PC-9 (cell line): ENCODE results near the gene MAST1. TPM values are rescaled to one million over a fixed set of nuclear protein-coding genes. Genes with fewer than 3 reads are reported as not detected.

ENCODE experiments used
- BruUV-seq: library from RNA; stranded (reverse); fragments of 400-500 nt; replicated peaks from 2 replicates; lab custom pipeline; 2021; lab: Mats Ljungman, UMichigan
- CTCF ChIA-PET: fragments of 300-600 bp; sonication (Branson Sonifier 250); formaldehyde crosslinking; loops from one replicate; lab custom pipeline; 2022; ENCODE audit warnings: antibody characterized with exemption; lab: Charles Lee
- POLR2A ChIA-PET: fragments of 300-600 bp; sonication (Branson Sonifier 250); formaldehyde crosslinking; loops from one replicate; lab custom pipeline; 2022; ENCODE audit warnings: antibody characterized with exemption; ENCODE audit not compliant: unreplicated experiment; lab: Charles Lee
- DNase-seq, 2 experiments: peaks; one replicate each; pipeline versions ENCODE4 v3.0.0 to v3.0.0-alpha.2; 2015 to 2022; ENCODE audit warnings: mixed read lengths in 1 of 2
- H2AFZ ChIP-seq: fragments of 200-600 bp; sonication (generic); 2 replicates; pipeline ENCODE4 v1.8.1; 2017; ENCODE audit warnings: antibody characterized with exemption
- H3F3A ChIP-seq: fragments of 200-600 bp; sonication (generic); 2 replicates; pipeline ENCODE4 v1.8.1; 2017; ENCODE audit warnings: antibody characterized with exemption, mild to moderate bottlenecking, low read depth; ENCODE audit not compliant: insufficient read depth
- H3K27ac ChIP-seq: fragments of 200-600 bp; sonication (generic); 2 replicates; pipeline ENCODE4 v1.6.1; 2016; ENCODE audit warnings: mixed run types
- H3K27me3 ChIP-seq: fragments of 200-600 bp; sonication (generic); 2 replicates; pipeline ENCODE4 v1.6.1; 2016; ENCODE audit warnings: low read depth, mixed run types; ENCODE audit not compliant: insufficient read depth
- H3K36me3 ChIP-seq: fragments of 200-600 bp; sonication (generic); 2 replicates; pipeline ENCODE4 v1.6.1; 2016; ENCODE audit warnings: low read depth, mixed run types
- H3K4me1 ChIP-seq: fragments of 200-600 bp; sonication (generic); replicated peaks from 2 replicates; pipeline ENCODE4 v1.6.1; 2016; ENCODE audit warnings: mixed run types; ENCODE audit not compliant: insufficient read depth
- H3K4me2 ChIP-seq: fragments of 200-600 bp; sonication (generic); 2 replicates; pipeline ENCODE4 v1.6.1; 2017; ENCODE audit warnings: mixed run types
- H3K4me3 ChIP-seq: fragments of 200-600 bp; sonication (generic); 2 replicates; pipeline ENCODE4 v1.6.1; 2016; ENCODE audit warnings: mixed run types
- H3K79me2 ChIP-seq: fragments of 200-600 bp; sonication (generic); 2 replicates; pipeline ENCODE4 v1.6.1; 2017; ENCODE audit warnings: low read depth, mixed run types
- H3K9me2 ChIP-seq: fragments of 200-600 bp; sonication (generic); 2 replicates; pipeline ENCODE4 v1.8.1; 2017; ENCODE audit warnings: mild to moderate bottlenecking; ENCODE audit not compliant: insufficient read depth
- H3K9me3 ChIP-seq: fragments of 200-600 bp; sonication (generic); 2 replicates; pipeline ENCODE4 v1.8.1; 2016; ENCODE audit warnings: low read depth; ENCODE audit not compliant: insufficient read depth
- H4K20me1 ChIP-seq: fragments of 200-600 bp; sonication (generic); 2 replicates; pipeline ENCODE4 v1.8.1; 2017; ENCODE audit not compliant: insufficient read depth
- CTCF ChIP-seq: fragments of 200-600 bp; sonication (generic); conservative IDR thresholded peaks from 2 replicates; pipeline ENCODE4 v1.6.1; 2017; ENCODE audit warnings: mixed run types, antibody characterized with exemption, mild to moderate bottlenecking, moderate library complexity
- EZH2 ChIP-seq: fragments of 200-600 bp; sonication (generic); IDR thresholded peaks from 2 replicates; pipeline ENCODE4 v1.8.0; 2017; ENCODE audit warnings: antibody characterized with exemption, low read depth
- intact Hi-C: fragments of 100-400 bp; cut with micrococcal nuclease; formaldehyde crosslinking; loops from one replicate; pipeline ENCODE4 v1.10.0; 2022; ENCODE audit not compliant: unreplicated experiment
- total RNA-seq: library from RNA; stranded (reverse); gene quantifications from 2 replicates; pipeline ENCODE4 v1.2.3, GENCODE V29; 2021

The MAST1 gene
- total RNA-seq, 1 experiment from 2014 or later, result 11.9 TPM

DNA sequence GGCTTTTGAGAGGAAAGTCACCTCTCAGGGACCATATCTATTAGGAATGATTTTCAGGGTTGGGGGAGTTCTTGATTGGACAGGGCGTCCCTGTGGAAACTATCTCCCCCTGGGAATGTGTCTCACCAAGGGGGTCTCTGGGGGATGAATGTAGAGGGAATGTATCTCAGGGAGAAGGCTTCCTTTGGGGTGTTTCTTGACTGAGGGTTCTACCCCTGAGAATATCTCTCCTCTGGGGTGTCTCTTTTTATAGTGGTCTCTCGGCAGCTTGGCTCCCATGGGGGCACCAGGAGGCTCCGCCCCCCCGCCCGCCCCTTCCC lies 4.9 kb upstream of the MAST1 start:
- Histone ChIP-seq H3K79me2 (no peaks in the 10 kb centered on the region), H3F3A (peaks cover 37% of the 10 kb centered on the region), H3K9me3 (no peaks in the 10 kb centered on the region), H3K36me3 (no peaks in the 10 kb centered on the region), H4K20me1 (no peaks in the 10 kb centered on the region), H3K4me1 (peaks cover 14% of the 10 kb centered on the region), H3K4me2 (peak overlapping the region; percentile 82), H3K4me3 (peak overlapping the region; percentile 45; the same call in 1 of the 2 replicates), H3K9me2 (no peaks in the 10 kb centered on the region), H3K27ac (no peak overlapping the region), H3K27me3 (peaks cover 20% of the 10 kb centered on the region; the same call in 1 of the 2 replicates), H2AFZ (no peak overlapping the region)
- CTCF ChIA-PET, result no interaction called here
- no TSS peak for BruUV-seq
- TF ChIP-seq EZH2 (no peak), CTCF (no peak)
- DNase-seq, result no peak
- intact Hi-C loops, result no loop called here
- POLR2A ChIA-PET, result no interaction called here

DNA sequence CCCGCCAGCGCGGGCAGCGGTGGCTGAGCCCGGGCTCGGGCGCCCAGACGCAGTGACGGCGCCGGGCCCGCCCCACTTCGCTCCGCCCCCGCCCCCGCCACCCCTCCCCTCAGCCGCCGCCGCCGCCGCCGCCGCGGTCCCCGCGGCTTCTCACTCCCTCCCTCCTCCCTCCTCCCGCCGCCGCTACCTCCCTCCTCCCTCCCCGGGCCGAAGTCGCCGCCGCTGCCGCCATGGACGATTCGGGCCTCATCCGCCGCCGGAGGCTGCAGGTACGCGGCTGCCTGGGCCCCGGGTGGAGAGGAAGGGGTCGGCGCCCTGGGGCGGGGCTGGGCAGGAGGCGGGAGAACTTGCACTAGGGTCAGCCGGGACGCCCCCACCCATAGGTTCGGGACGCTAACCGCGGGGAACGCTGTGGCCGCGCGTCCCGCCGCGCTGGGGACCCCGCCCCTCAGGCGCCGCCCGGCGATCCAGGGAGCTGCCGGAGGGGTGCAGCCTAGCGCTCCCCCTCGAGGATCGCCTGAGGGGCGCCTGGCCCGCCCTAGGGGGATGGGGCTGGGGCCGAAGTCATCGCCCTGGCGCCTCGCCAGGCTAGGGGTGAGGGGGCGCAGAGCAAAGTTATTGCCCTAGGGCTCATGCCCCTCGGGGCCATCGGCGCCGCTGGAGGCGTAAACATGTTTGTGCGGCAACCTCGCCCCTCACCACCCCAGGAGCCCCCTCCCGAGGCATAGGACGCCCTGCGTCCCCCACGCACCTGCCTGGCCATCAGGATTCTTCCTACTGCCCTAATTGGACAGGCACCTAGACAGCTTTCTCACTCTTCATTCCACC lies 4.4 kb upstream of the MAST1 start:
- Histone ChIP-seq H3K27ac (no peak overlapping the region), H3K27me3 (peaks cover 20% of the 10 kb centered on the region; the same call in 1 of the 2 replicates)
- TF ChIP-seq CTCF (no peak), EZH2 (no peak)

DNA sequence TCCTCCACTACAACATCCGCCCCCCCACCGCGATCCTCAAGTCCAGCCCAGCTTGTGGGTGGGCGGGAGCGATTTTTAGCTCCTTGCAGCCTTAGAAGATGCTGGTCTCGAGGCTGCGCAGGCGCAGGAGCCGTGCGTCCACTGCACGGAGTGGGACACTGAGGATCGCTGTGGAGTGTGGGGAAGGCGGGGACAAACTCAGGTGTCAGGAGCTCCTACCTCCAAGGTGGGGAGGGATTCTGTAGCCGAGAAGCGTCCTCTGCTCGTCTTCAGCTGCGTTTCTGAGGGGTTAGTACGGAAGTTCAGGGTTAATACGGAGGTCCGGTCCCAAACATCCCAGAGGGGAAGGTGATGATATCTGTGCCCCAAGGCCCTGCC lies 3.8 kb upstream of the MAST1 start, which contains the start of gene RTBDN:
Gene RTBDN (minus strand): TSS at position 14 of the 378 bp plus-strand sequence. CDS start 4,600 bp downstream, outside the sequence.
- no peaks in the 10 kb centered on the region for H3K36me3 ChIP-seq
- H3K79me2 ChIP-seq, result no peaks in the 10 kb centered on the region
- no peaks in the 10 kb centered on the region for H3K9me2 ChIP-seq
- TF ChIP-seq CTCF (no peak), EZH2 (no peak)
- peaks cover 20% of the 10 kb centered on the region; the same call in 1 of the 2 replicates for H3K27me3 ChIP-seq
- peaks cover 14% of the 10 kb centered on the region for H3K4me1 ChIP-seq
- H3K4me3 ChIP-seq, result peak within 1 kb of the TSS; percentile 69; the same call in 1 of the 2 replicates
- no peak within 1 kb of the TSS for H3K27ac ChIP-seq
- no peak for DNase-seq
- peak within 1 kb of the TSS; percentile 82 for H3K4me2 ChIP-seq
- intact Hi-C loops, result no loop called here
- no peaks in the 10 kb centered on the region for H3K9me3 ChIP-seq
- no TSS peak for BruUV-seq
- H3F3A ChIP-seq, result peaks cover 43% of the 10 kb centered on the region
- ChIA-PET POLR2A (no interaction called here), CTCF (no interaction called here)
- H4K20me1 ChIP-seq, result no peaks in the 10 kb centered on the region
- H2AFZ ChIP-seq, result peak within 1 kb of the TSS; percentile 83

More for the DNA sequence above, 4.4 kb upstream of the MAST1 start:
- H3K4me2 ChIP-seq, result peak overlapping the region; percentile 81
- no peaks in the 10 kb centered on the region for H3K9me2 ChIP-seq
- intact Hi-C loops, result no loop called here
- no peaks in the 10 kb centered on the region for H3K9me3 ChIP-seq
- BruUV-seq, result no TSS peak
- H3F3A ChIP-seq, result peaks cover 37% of the 10 kb centered on the region
- H4K20me1 ChIP-seq, result no peaks in the 10 kb centered on the region
- H3K4me3 ChIP-seq, result peak overlapping the region; percentile 69; the same call in 1 of the 2 replicates
- ChIA-PET CTCF (no interaction called here), POLR2A (no interaction called here)
- no peaks in the 10 kb centered on the region for H3K36me3 ChIP-seq
- no peaks in the 10 kb centered on the region for H3K79me2 ChIP-seq
- H3K4me1 ChIP-seq, result peaks cover 14% of the 10 kb centered on the region
- peak overlapping the region; percentile 83 for H2AFZ ChIP-seq
- DNase-seq, result peak in 1 of 2 experiments; percentile 44
